Measurements from ENCODE around the gene FGGY. TPM values are rescaled to one million over a fixed set of nuclear protein-coding genes. Genes with fewer than 3 reads are reported as not detected.
A peak's percentile ranks its signal among the peaks of the same experiment; 100 is the strongest.

Gene FGGY
- total and polyA plus RNA-seq, 4 donors = 5.3 to 25.1 (median 11.9) TPM

- H3K27ac ChIP-seq (ENCODE audit: low read depth in 1 of 2, low read length in 2 of 2) = no peak overlapping the region
- H3K27me3 ChIP-seq (ENCODE audit: control insufficient read depth in 1 of 2, insufficient read depth in 2 of 2, low read length in 1 of 2) = no peaks in the 10 kb centered on the region
- ATAC-seq (ENCODE audit: low FRiP score) = no peak
- H3K4me1 ChIP-seq (ENCODE audit: control insufficient read depth in 1 of 2, insufficient read depth in 2 of 2, low read length in 2 of 2) = no peaks in the 10 kb centered on the region
- no peak overlapping the region for H3K4me3 ChIP-seq (ENCODE audit: low read length in 2 of 2)
- WGBS, 2 donors = 92% methylated on average over 7 of the region's 7 CpGs
- intact Hi-C loops (cut with DNase I) = no loop called here
- no peak for DNase-seq
- peaks cover 1% of the 10 kb centered on the region for H3K9me3 ChIP-seq (ENCODE audit: control insufficient read depth, low read length)
- no peaks in the 10 kb centered on the region for H3K36me3 ChIP-seq (ENCODE audit: control insufficient read depth in 1 of 2, insufficient read depth in 2 of 2, low read length in 1 of 2)
Measured at GRCh38 chr1:59497616-59498015, 200.7 kb downstream of the FGGY start.

- DNase-seq (no peak), ATAC-seq (ENCODE audit: low FRiP score) (no peak)
- intact Hi-C loops (cut with DNase I) = no loop called here
- H3K27me3 ChIP-seq (ENCODE audit: control insufficient read depth in 1 of 2, insufficient read depth in 2 of 2, low read length in 1 of 2) = no peaks in the 10 kb centered on the region
- no peaks in the 10 kb centered on the region for H3K4me1 ChIP-seq (ENCODE audit: control insufficient read depth in 1 of 2, insufficient read depth in 2 of 2, low read length in 2 of 2)
- H3K27ac ChIP-seq (ENCODE audit: low read depth in 1 of 2, low read length in 2 of 2) = no peak overlapping the region
- no peak overlapping the region for H3K4me3 ChIP-seq (ENCODE audit: low read length in 2 of 2)
- no peaks in the 10 kb centered on the region for H3K36me3 ChIP-seq (ENCODE audit: control insufficient read depth in 1 of 2, insufficient read depth in 2 of 2, low read length in 1 of 2)
- WGBS, 2 donors = 13 to 16% methylated on average over 4 of the region's 4 CpGs
- no peaks in the 10 kb centered on the region for H3K9me3 ChIP-seq (ENCODE audit: control insufficient read depth, low read length)
Measured at GRCh38 chr1:59498640-59499039, 201.7 kb downstream of the FGGY start.

GRCh38 chr1:59499273-59499942, 202.5 kb downstream of the FGGY start:
- Histone ChIP-seq H3K4me3 (ENCODE audit: low read length in 2 of 2) (peak overlapping the region; percentile 14 to 34), H3K36me3 (ENCODE audit: control insufficient read depth in 1 of 2, insufficient read depth in 2 of 2, low read length in 1 of 2) (no peaks in the 10 kb centered on the region), H3K9me3 (ENCODE audit: control insufficient read depth, low read length) (no peaks in the 10 kb centered on the region), H3K4me1 (ENCODE audit: control insufficient read depth in 1 of 2, insufficient read depth in 2 of 2, low read length in 2 of 2) (no peaks in the 10 kb centered on the region), H3K27me3 (ENCODE audit: control insufficient read depth in 1 of 2, insufficient read depth in 2 of 2, low read length in 1 of 2) (no peaks in the 10 kb centered on the region), H3K27ac (ENCODE audit: low read depth in 1 of 2, low read length in 2 of 2) (no peak overlapping the region)
- ATAC-seq (ENCODE audit: low FRiP score) (no peak), DNase-seq (no peak)
- 43 to 44% methylated on average over 5 of the region's 5 CpGs for WGBS, 2 donors
- intact Hi-C loops (cut with DNase I) = no loop called here

GRCh38 chr1:59499943-59500569, 203.2 kb downstream of the FGGY start:
- Histone ChIP-seq H3K36me3 (ENCODE audit: control insufficient read depth in 1 of 2, insufficient read depth in 2 of 2, low read length in 1 of 2) (no peaks in the 10 kb centered on the region), H3K4me3 (ENCODE audit: low read length in 2 of 2) (no peak overlapping the region), H3K4me1 (ENCODE audit: control insufficient read depth in 1 of 2, insufficient read depth in 2 of 2, low read length in 2 of 2) (no peaks in the 10 kb centered on the region), H3K27ac (ENCODE audit: low read depth in 1 of 2, low read length in 2 of 2) (no peak overlapping the region), H3K27me3 (ENCODE audit: control insufficient read depth in 1 of 2, insufficient read depth in 2 of 2, low read length in 1 of 2) (no peaks in the 10 kb centered on the region), H3K9me3 (ENCODE audit: control insufficient read depth, low read length) (no peaks in the 10 kb centered on the region)
- intact Hi-C loops (cut with DNase I) = no loop called here
- 79 to 84% methylated on average over 4 of the region's 4 CpGs for WGBS, 2 donors
- no peak for ATAC-seq (ENCODE audit: low FRiP score)
- no peak for DNase-seq

- H3K36me3 ChIP-seq (ENCODE audit: control insufficient read depth in 1 of 2, insufficient read depth in 2 of 2, low read length in 1 of 2) = no peaks in the 10 kb centered on the region
- no peak for DNase-seq
- H3K27me3 ChIP-seq (ENCODE audit: control insufficient read depth in 1 of 2, insufficient read depth in 2 of 2, low read length in 1 of 2) = no peaks in the 10 kb centered on the region
- no peak overlapping the region for H3K4me3 ChIP-seq (ENCODE audit: low read length in 2 of 2)
- no peak for ATAC-seq (ENCODE audit: low FRiP score)
- H3K27ac ChIP-seq (ENCODE audit: low read depth in 1 of 2, low read length in 2 of 2) = no peak overlapping the region
- WGBS, 2 donors = 53 to 55% methylated on average over 4 of the region's 4 CpGs
- no peaks in the 10 kb centered on the region for H3K4me1 ChIP-seq (ENCODE audit: control insufficient read depth in 1 of 2, insufficient read depth in 2 of 2, low read length in 2 of 2)
- intact Hi-C loops (cut with DNase I) = no loop called here
- no peaks in the 10 kb centered on the region for H3K9me3 ChIP-seq (ENCODE audit: control insufficient read depth, low read length)
Measured at GRCh38 chr1:59500950-59501742, 204.3 kb downstream of the FGGY start.

GRCh38 chr1:59502009-59502691, 205.3 kb downstream of the FGGY start:
- no peak overlapping the region for H3K27ac ChIP-seq (ENCODE audit: low read depth in 1 of 2, low read length in 2 of 2)
- WGBS, 2 donors = 77 to 80% methylated on average over 4 of the region's 4 CpGs
- H3K36me3 ChIP-seq (ENCODE audit: control insufficient read depth in 1 of 2, insufficient read depth in 2 of 2, low read length in 1 of 2) = no peaks in the 10 kb centered on the region
- no peak for DNase-seq
- intact Hi-C loops (cut with DNase I) = no loop called here
- H3K9me3 ChIP-seq (ENCODE audit: control insufficient read depth, low read length) = no peaks in the 10 kb centered on the region
- no peaks in the 10 kb centered on the region for H3K4me1 ChIP-seq (ENCODE audit: control insufficient read depth in 1 of 2, insufficient read depth in 2 of 2, low read length in 2 of 2)
- no peak for ATAC-seq (ENCODE audit: low FRiP score)
- no peak overlapping the region for H3K4me3 ChIP-seq (ENCODE audit: low read length in 2 of 2)
- H3K27me3 ChIP-seq (ENCODE audit: control insufficient read depth in 1 of 2, insufficient read depth in 2 of 2, low read length in 1 of 2) = no peaks in the 10 kb centered on the region

GRCh38 chr1:59504276-59504675, 207.4 kb downstream of the FGGY start:
- DNase-seq (no peak), ATAC-seq (ENCODE audit: low FRiP score) (no peak)
- Histone ChIP-seq H3K27me3 (ENCODE audit: control insufficient read depth in 1 of 2, insufficient read depth in 2 of 2, low read length in 1 of 2) (no peaks in the 10 kb centered on the region), H3K9me3 (ENCODE audit: control insufficient read depth, low read length) (no peaks in the 10 kb centered on the region), H3K4me3 (ENCODE audit: low read length in 2 of 2) (no peak overlapping the region), H3K4me1 (ENCODE audit: control insufficient read depth in 1 of 2, insufficient read depth in 2 of 2, low read length in 2 of 2) (no peaks in the 10 kb centered on the region), H3K36me3 (ENCODE audit: control insufficient read depth in 1 of 2, insufficient read depth in 2 of 2, low read length in 1 of 2) (no peaks in the 10 kb centered on the region), H3K27ac (ENCODE audit: low read depth in 1 of 2, low read length in 2 of 2) (no peak overlapping the region)
- 91% methylated on average over 3 of the region's 3 CpGs for WGBS, 2 donors
- intact Hi-C loops (cut with DNase I) = no loop called here

- H3K27ac ChIP-seq (ENCODE audit: low read depth in 1 of 2, low read length in 2 of 2) = no peak overlapping the region
- no peaks in the 10 kb centered on the region for H3K9me3 ChIP-seq (ENCODE audit: control insufficient read depth, low read length)
- no peak for DNase-seq
- H3K36me3 ChIP-seq (ENCODE audit: control insufficient read depth in 1 of 2, insufficient read depth in 2 of 2, low read length in 1 of 2) = no peaks in the 10 kb centered on the region
- no peak overlapping the region for H3K4me3 ChIP-seq (ENCODE audit: low read length in 2 of 2)
- H3K27me3 ChIP-seq (ENCODE audit: control insufficient read depth in 1 of 2, insufficient read depth in 2 of 2, low read length in 1 of 2) = no peaks in the 10 kb centered on the region
- intact Hi-C loops (cut with DNase I) = no loop called here
- no peaks in the 10 kb centered on the region for H3K4me1 ChIP-seq (ENCODE audit: control insufficient read depth in 1 of 2, insufficient read depth in 2 of 2, low read length in 2 of 2)
- no peak for ATAC-seq (ENCODE audit: low FRiP score)
- 88 to 96% methylated on average over 2 of the region's 2 CpGs for WGBS, 2 donors
Measured at GRCh38 chr1:59505596-59506028, 208.7 kb downstream of the FGGY start.
